HG02852 (cell line): ENCODE data around the gene GXYLT2.

ENCODE experiments used
- ATAC-seq: cut with Tn5 transposase; IDR thresholded peaks from one replicate; pipeline ENCODE4 v1.9.1; 2021; ENCODE audit warnings: mild to moderate bottlenecking, moderate library complexity; ENCODE audit not compliant: unreplicated experiment

Gene GXYLT2

GRCh38 chr3:72891053-72891855, 3.4 kb downstream of the GXYLT2 start:
- no peak for ATAC-seq

GRCh38 chr3:72892081-72892775, 4.4 kb downstream of the GXYLT2 start:
- ATAC-seq = no peak

- no peak for ATAC-seq
Measured at GRCh38 chr3:72892870-72893269, 5.0 kb downstream of the GXYLT2 start.

GRCh38 chr3:72894976-72895552, 7.2 kb downstream of the GXYLT2 start:
- no peak for ATAC-seq

GRCh38 chr3:72896996-72897757, 9.3 kb downstream of the GXYLT2 start:
- no peak for ATAC-seq

- ATAC-seq = no peak
Measured at GRCh38 chr3:72897758-72898007, 9.8 kb downstream of the GXYLT2 start.

- no peak for ATAC-seq
Measured at GRCh38 chr3:72899349-72899765, 11.5 kb downstream of the GXYLT2 start.

- ATAC-seq = no peak
Measured at GRCh38 chr3:72900048-72900447, 12.2 kb downstream of the GXYLT2 start.

- no peak for ATAC-seq
Measured at GRCh38 chr3:72901840-72902239, 14.0 kb downstream of the GXYLT2 start.

GRCh38 chr3:72903004-72903403, 15.2 kb downstream of the GXYLT2 start:
- no peak for ATAC-seq

- ATAC-seq = no peak
Measured at GRCh38 chr3:72904163-72904562, 16.3 kb downstream of the GXYLT2 start.

- ATAC-seq = no peak
Measured at GRCh38 chr3:72906154-72906553, 18.3 kb downstream of the GXYLT2 start.

GRCh38 chr3:72907131-72907711, 19.4 kb downstream of the GXYLT2 start:
- ATAC-seq = no peak

GRCh38 chr3:72907731-72908620, 20.1 kb downstream of the GXYLT2 start:
- ATAC-seq = no peak

- no peak for ATAC-seq
Measured at GRCh38 chr3:72909591-72909990, 21.7 kb downstream of the GXYLT2 start.

- no peak for ATAC-seq
Measured at GRCh38 chr3:72912532-72912931, 24.7 kb downstream of the GXYLT2 start.

GRCh38 chr3:72914383-72914782, 26.5 kb downstream of the GXYLT2 start:
- ATAC-seq = no peak

GRCh38 chr3:72916250-72916649, 28.4 kb downstream of the GXYLT2 start:
- no peak for ATAC-seq

- no peak for ATAC-seq
Measured at GRCh38 chr3:72919520-72919919, 31.7 kb downstream of the GXYLT2 start.

GRCh38 chr3:72924055-72924454, 36.2 kb downstream of the GXYLT2 start:
- no peak for ATAC-seq
